GM18867 (cell line): ENCODE results near the gene ZNF331.

Experiments used
- ATAC-seq: cut with Tn5 transposase; IDR thresholded peaks from one replicate; pipeline ENCODE4 v1.9.1; 2021; ENCODE audit warnings: mild to moderate bottlenecking, moderate library complexity; ENCODE audit not compliant: unreplicated experiment

The ZNF331 gene

GRCh38 chr19:53571339-53571738 lies 33.4 kb downstream of the ZNF331 start:
- ATAC-seq: no peak

- ATAC-seq: no peak
These were observed 39.2 kb downstream of the ZNF331 start for GRCh38 chr19:53576941-53577653.

DNA sequence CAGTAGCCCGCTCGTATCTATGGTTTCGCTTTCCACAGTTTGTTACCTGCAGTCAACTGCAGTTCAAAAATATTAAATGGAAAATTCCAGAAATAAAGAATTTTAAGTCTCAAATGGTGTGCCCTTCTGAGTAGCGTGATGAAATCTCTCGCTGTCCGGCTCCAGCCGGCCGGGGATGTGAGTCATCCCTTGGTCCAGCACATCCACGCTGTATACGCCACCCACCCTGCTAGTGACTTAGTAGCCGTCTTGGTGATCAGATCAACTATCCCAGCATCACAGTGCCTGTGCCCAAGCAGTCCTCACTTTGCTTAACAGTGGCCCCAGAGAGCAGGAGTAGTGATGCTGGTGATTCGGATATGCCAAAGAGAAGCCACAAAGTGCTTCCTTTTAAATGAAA lies 40.0 kb downstream of the ZNF331 start:
- no peak for ATAC-seq

DNA sequence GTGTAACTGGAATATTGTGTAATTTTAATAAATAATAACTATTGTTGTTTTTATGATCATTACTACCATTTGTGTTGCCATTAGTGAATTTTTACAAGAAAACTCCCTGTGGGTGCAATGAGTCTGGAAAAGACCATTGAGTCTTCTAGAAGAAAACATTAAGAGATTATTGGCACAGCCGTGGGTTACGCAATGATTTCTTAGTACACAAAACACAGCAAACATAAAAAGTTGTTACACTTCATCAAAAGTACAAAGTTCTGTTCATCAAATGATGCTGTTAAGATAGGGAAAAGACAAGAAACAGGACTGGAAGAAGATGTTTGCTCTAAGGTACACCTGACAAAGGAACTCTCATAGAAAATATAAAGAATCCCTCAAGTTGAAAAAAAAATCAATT lies 41.6 kb downstream of the ZNF331 start:
- no peak for ATAC-seq

DNA sequence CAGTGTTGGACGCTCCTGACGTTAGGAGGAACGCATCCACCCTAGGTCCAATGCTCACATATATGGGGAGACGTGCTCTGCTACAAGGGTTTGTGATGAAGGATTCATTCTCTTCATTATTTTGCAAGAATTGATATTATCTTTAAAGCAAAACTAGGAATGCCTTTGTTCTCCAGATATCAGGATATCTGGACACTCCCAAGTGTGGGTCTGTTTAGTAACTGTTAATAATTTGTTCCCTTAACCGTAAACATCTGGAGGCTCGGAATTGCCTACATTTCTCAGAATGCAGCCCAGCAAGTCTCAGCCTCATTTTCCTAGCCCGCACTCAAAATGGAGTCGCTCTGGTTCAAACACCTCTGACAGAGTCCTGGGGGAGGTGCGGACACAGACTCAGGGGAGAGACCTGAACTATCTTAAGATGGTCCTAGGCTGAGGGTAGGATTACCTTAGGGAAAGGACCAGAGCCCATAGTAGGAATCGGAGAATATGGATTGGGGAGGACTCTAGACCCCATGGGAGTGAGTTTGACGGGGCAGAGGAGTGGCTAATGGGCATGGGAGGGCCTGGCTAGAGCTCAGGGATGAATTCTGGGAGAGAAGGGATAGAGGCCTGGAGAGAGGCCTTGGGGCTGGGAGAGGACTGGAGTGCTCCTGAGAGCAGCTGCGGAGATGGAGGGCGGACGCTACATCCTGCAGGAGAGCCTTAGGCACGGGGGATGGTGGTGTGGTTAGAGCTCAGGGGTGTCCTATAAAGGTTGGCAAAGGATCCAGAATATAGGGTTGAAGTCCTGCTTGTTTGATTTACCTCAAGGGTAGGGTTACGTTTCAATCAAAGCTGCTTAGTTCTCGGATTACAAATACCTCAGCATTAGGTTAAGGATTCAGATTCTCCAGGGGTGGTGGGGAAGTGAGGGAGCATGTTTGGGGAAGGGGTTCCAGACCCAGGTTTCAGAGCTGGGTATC lies 43.2 kb downstream of the ZNF331 start:
- ATAC-seq: no peak

DNA sequence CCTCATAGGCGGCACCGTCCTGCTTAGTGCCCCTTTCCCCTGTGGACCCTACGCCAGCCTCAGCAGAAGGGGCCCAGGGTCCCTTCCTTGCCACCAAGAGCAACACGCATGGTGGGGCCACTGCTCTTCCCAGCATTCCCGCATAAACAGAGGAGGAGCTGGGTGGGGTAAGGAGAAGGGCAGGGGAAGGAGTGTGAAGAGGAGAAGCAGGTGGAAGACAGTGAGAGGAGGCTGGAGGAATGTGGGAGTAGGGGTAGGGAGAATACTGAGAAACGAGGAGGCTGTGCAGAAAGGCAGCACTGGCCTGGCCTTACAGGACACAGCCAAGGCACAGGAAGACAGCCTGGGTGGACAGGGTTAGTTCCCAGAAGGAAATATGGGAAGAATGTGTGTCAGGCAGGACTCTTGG lies 43.9 kb downstream of the ZNF331 start:
- ATAC-seq: no peak

- ATAC-seq: no peak
These were observed 45.2 kb downstream of the ZNF331 start for GRCh38 chr19:53583181-53583580.

DNA sequence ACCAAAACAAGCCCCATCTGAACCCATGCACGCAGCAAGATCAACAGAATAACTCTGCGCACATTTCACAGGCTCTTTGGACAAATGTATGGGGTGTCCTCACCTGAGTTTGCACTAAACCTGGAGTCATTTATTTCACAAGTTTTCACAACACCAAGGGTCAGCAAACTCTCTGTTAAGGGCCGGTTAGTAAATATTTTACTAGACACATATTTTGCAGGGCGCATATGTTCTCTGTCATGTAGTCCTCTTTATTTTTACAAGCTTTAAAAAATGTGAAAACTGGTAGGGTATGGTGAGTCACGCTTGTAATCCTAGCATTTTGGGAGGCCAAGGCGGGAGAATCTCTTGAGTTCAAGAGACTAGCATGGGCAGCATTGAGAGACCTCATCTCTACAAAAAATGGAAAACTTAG lies 48.3 kb downstream of the ZNF331 start:
- ATAC-seq: no peak

GRCh38 chr19:53594811-53595509 lies 57.0 kb downstream of the ZNF331 start:
- ATAC-seq: no peak

DNA sequence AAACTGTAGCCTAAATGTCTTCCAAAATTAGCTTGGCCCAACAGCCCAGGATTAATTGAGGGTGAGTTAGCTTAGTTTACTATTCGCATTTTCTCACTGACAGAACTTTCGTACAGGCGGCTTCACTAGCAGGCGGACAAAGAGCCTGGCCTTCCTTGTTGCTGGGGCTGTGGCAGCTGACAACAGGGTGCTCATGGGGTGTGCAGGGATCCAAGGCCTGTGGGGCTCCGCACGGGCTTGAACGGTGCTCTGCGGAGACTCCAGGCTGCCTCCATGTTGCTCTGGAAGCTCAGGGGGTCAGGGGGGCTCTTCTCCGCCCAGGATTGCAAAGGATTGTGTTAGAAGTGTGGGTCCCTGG lies 57.5 kb downstream of the ZNF331 start:
- ATAC-seq: no peak

GRCh38 chr19:53596056-53596455 lies 58.1 kb downstream of the ZNF331 start:
- ATAC-seq: no peak

DNA sequence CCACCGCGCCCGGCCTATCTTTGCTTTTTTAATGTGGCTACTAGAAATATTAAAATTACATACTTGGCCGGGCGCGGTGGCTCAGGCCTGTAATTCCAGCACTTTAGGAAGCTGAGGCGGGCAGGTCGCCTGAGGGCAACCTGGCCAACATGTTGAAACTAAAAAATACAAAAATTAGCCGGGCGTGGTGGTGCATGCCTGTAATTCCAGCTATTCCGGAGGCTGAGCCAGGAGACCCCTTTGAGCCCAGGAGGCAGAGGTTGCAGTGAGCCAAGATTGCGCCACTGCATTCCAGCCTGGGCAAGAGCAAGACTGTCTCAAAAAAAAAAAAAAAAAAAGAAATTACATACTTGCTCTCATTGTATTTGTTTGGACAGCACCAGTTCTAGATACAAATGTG lies 59.1 kb downstream of the ZNF331 start:
- ATAC-seq: no peak

DNA sequence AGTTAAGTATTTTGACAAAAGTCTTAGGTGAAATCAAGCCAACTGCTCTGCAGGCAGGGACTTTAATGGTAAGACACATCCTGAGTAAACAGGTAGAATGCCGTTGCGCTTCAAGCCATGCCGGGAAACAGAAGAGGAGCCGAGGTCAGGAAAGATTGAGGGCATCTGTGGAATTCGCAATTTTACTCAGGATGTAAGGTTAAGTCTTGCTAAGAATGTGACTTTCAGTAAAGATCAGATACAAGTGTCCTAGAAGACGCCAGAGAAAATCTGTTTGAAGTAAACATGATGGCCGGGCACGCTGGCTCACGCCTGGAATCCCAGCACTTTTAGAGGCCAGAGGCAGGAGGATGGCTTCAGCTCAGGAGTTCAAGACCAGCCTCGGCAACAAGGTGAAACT lies 60.4 kb downstream of the ZNF331 start:
- ATAC-seq: no peak

DNA sequence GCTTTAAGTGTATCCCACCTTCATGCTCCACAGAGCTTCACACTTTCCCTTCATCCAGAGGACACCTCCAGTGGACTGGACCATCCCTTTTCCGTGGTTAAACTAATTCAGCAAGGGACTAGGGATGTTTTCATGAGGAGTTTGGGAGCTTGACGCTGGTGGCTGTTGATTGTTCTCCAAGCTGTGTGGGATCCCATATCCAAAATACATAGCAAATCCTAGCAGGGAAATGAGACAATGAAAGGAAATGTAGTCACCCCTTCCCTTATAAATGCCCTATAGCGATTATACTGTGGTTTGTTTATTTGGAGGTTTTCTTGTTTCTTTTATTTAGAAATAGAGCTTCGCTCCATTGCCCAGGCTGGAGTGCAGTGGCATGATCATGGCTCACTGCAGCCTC lies 62.3 kb downstream of the ZNF331 start:
- no peak for ATAC-seq

- ATAC-seq: no peak
These were observed 68.1 kb downstream of the ZNF331 start for GRCh38 chr19:53606031-53606430.

- ATAC-seq: no peak
These were observed 70.4 kb downstream of the ZNF331 start for GRCh38 chr19:53608381-53608780.

DNA sequence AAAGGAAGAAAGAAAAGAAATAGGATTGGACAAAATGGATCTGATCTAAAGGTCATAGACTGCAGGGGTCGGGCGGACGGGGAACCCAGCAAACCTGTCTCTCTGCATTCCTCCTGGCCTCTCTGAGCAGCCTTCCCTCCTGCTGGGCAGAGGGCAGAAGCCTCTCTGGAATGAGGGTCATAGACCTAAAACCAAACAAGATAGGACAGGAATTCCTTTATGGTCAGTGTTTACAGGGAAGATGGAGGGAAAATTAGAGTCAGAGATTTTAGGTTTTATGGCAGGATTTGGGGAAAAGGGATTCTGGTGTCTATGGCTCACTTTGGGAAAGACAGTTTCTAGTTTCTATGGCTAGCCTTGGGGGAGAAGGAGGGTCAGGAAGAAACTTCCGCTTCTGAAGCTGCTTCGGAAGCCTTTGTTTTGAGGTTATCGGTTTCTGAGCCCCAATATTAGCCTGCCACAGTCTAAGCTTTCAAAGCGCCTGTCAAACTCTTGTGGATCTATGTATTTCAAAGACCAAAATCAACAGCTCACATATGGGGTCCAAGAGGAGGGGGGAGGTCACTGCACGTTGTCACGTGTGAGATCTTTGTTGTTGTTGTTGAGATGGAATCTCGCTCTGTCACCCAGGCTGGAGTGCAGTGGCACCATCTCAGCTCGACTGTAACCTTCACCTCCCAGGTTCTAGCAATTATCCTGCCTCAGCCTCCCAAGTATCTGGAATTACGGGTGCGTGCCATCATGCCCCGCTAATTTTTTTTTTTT lies 75.0 kb downstream of the ZNF331 start:
- no peak for ATAC-seq

DNA sequence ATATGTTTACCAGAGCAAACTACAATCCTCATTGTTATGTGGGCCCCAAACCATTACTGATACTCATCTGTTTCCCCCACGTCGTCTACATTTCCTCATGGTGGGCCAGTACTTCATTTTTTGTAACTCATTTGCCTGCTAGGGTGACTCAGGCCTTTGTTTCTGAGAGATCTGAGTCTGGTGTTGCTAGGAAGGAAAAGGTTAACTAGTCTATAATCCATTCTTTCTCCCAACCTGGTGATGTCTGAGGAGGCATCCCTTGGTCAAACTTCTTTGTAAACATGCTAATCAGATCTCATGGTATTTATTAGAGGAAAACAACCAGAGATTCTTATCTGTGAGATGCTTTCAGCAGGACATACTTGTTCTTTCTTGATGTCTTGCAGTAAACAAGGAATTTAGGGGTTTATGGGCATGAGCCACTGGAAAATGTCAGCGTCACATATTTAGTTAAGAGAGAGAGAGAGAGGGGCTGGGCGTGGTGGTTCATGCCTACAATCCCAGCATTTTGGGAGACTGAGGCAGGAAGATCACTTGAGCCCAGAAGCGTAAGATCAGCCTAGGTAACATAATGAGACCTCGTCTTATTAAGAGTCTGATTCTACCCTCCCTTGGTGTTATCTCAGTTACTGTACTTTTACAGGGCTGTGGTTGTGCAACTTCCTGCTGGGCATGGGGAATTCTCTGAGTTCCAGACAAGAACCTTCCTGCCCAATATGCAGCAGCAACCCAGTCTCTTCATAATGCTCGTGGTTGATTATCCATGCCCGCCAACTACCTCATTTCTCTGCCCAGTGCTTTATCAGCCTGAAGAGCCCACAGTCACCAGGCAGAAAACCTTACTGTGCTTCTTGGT lies 84.2 kb downstream of the ZNF331 start:
- ATAC-seq: no peak

DNA sequence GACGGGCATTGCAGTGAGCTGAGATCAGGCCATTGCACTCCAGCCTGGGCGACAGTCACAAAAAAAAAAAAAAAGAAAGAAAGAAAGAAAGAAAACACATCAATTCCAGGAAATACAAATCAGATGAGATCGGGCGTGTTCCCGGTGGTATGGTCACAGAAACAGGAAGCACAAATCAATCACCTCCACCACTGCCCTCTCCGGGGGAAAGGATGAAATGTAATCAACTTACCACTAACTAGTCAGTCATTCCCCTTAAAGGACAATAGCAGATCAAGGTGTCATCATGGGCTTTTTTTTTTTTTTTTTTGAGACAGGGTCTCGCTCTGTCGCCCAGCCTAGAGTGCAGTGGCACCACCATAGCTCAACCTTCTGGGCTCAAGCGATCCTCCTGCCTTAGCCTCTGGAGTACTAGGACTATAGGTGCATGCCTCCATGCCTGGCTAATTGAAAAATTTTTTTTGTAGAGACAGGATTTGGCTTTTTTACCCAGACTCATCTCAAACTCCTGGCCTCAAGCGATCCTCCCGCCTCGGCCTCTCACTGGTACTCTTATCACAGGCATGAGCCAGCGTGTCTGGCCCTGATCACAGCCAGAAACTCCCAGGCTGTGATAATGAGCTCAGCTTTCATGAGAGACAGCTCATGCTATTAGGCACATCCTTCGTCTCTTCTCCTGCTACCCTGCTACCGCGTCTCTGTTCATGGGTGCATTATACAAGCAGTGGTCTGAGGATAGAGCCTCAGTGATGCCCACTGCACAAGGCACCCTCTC lies 87.0 kb downstream of the ZNF331 start:
- ATAC-seq: no peak
